NCI-H2227 (cell line): Measurements from ENCODE around the gene SLC6A11.

Source experiments
- DNase-seq: peaks from one replicate; lab custom pipeline; 2025; ENCODE audit not compliant: unreplicated experiment; lab: John Stamatoyannopoulos, UW

Gene SLC6A11

GRCh38 chr3:10975695-10976234 is 159.7 kb downstream of the SLC6A11 start:
- no peak for DNase-seq

GRCh38 chr3:10976770-10977169 is 160.7 kb downstream of the SLC6A11 start:
- no peak for DNase-seq

- no peak for DNase-seq
Observed at GRCh38 chr3:10977892-10978510, 162.0 kb downstream of the SLC6A11 start.

GRCh38 chr3:10978956-10979355 is 162.9 kb downstream of the SLC6A11 start:
- no peak for DNase-seq

- no peak for DNase-seq
Observed at GRCh38 chr3:10980312-10980711, 164.3 kb downstream of the SLC6A11 start.

- no peak for DNase-seq
Observed at GRCh38 chr3:10981031-10981430, 165.0 kb downstream of the SLC6A11 start.

- no peak for DNase-seq
Observed at GRCh38 chr3:10981961-10982360, 165.9 kb downstream of the SLC6A11 start.

GRCh38 chr3:10982782-10983181 is 166.8 kb downstream of the SLC6A11 start:
- DNase-seq: no peak

- DNase-seq: peak; percentile 51
Observed at GRCh38 chr3:10983219-10983916, 167.3 kb downstream of the SLC6A11 start.

- no peak for DNase-seq
Observed at GRCh38 chr3:10984371-10984896, 168.4 kb downstream of the SLC6A11 start.

GRCh38 chr3:10985181-10985580 is 169.2 kb downstream of the SLC6A11 start:
- no peak for DNase-seq

GRCh38 chr3:10986592-10986991 is 170.6 kb downstream of the SLC6A11 start:
- DNase-seq: no peak

GRCh38 chr3:10988001-10988665 is 172.1 kb downstream of the SLC6A11 start:
- DNase-seq: no peak

- no peak for DNase-seq
Observed at GRCh38 chr3:10988991-10989484, 173.0 kb downstream of the SLC6A11 start.
